Measurements from ENCODE around the gene PFN4.

DNA sequence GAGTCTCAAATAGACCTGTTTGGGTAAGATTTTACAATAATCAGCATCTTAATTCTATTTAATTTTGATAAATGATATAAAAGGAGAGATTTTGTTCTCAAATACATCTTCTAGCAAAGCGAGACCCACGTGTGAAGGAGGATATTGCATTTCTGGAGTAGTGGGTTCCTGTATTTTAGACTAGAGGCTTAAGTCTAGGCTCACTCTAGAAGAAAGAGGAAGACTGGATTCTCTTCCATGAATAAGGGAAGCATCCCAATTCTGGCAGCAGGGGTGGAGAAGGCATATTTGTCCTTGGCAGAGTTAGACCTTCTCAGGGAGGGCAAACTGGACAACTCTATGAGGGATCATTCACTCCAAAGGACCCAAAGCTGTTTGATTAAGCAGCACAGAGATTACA lies 40.5 kb upstream of the PFN4 start:
- TF ChIP-seq ZNF274 (IDR thresholded peaks at IDR 0.05; ENCODE audit: borderline replicate concordance, low read depth, low read length) (no peak), ZFX (CRISPR knock-in tag; IDR thresholded peaks at IDR 0.05) (no peak), ASH1L (IDR thresholded peaks at IDR 0.05; ENCODE audit: borderline replicate concordance, low read depth, partially characterized antibody) (no peak), ZKSCAN3 (CRISPR knock-in tag; IDR thresholded peaks at IDR 0.05) (no peak), BRCA1 (IDR thresholded peaks at IDR 0.05) (no peak), BRCA1 (CRISPR knock-in tag; IDR thresholded peaks at IDR 0.05) (no peak)
- TF ChIP-seq, protein P1, sequence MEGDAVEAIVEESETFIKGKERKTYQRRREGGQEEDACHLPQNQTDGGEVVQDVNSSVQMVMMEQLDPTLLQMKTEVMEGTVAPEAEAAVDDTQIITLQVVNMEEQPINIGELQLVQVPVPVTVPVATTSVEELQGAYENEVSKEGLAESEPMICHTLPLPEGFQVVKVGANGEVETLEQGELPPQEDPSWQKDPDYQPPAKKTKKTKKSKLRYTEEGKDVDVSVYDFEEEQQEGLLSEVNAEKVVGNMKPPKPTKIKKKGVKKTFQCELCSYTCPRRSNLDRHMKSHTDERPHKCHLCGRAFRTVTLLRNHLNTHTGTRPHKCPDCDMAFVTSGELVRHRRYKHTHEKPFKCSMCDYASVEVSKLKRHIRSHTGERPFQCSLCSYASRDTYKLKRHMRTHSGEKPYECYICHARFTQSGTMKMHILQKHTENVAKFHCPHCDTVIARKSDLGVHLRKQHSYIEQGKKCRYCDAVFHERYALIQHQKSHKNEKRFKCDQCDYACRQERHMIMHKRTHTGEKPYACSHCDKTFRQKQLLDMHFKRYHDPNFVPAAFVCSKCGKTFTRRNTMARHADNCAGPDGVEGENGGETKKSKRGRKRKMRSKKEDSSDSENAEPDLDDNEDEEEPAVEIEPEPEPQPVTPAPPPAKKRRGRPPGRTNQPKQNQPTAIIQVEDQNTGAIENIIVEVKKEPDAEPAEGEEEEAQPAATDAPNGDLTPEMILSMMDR (IDR thresholded peaks at IDR 0.05 in 2 of 3, conservative IDR thresholded peaks at IDR 0.05 in 1 of 3; ENCODE audit: insufficient read depth in 2 of 3, low read depth in 1 of 3, low read length in 3 of 3) = no peak
